ENCODE data around the gene EMX1. TPM values are rescaled to one million over a fixed set of nuclear protein-coding genes. Genes with fewer than 3 reads are reported as not detected.

Gene EMX1
- not detected in 2 replicates for polyA plus RNA-seq (2011; rRNA removed)
- not detected in 2 replicates for polyA minus RNA-seq (2011; rRNA and poly(A)+ RNA removed)

GRCh38 chr2:72917138-72917876 lies at the start of gene EMX1:
Gene EMX1, plus strand, starts transcription at chr2:72917519. Its CDS starts 334 bp downstream, at chr2:72917853.
- no peak within 1 kb of the TSS for H3K27ac ChIP-seq (ENCODE audit: low read depth, low read length)
- peaks cover 9% of the 10 kb centered on the region; the same call in 1 of the 2 replicates for H3K9me3 ChIP-seq (ENCODE audit: control insufficient read depth, insufficient read depth, low read length)
- TF ChIP-seq, protein P1, sequence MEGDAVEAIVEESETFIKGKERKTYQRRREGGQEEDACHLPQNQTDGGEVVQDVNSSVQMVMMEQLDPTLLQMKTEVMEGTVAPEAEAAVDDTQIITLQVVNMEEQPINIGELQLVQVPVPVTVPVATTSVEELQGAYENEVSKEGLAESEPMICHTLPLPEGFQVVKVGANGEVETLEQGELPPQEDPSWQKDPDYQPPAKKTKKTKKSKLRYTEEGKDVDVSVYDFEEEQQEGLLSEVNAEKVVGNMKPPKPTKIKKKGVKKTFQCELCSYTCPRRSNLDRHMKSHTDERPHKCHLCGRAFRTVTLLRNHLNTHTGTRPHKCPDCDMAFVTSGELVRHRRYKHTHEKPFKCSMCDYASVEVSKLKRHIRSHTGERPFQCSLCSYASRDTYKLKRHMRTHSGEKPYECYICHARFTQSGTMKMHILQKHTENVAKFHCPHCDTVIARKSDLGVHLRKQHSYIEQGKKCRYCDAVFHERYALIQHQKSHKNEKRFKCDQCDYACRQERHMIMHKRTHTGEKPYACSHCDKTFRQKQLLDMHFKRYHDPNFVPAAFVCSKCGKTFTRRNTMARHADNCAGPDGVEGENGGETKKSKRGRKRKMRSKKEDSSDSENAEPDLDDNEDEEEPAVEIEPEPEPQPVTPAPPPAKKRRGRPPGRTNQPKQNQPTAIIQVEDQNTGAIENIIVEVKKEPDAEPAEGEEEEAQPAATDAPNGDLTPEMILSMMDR (IDR thresholded peaks at IDR 0.05; ENCODE audit: low read depth, low read length): no peak
- H3K27me3 ChIP-seq (ENCODE audit: control insufficient read depth, insufficient read depth, low read length): peaks cover 90% of the 10 kb centered on the region
- H3K4me3 ChIP-seq (ENCODE audit: low read depth, low read length): no peak within 1 kb of the TSS
- CTCF ChIA-PET: interaction anchor here (1.6 kb wide), 1 partner anchor 24 kb away, joined by 6 read pairs; no protein-coding TSS in a partner anchor
- DNase-seq (ENCODE audit: low read depth, low spot score): no peak
- POLR2A ChIA-PET: no interaction called here

DNA sequence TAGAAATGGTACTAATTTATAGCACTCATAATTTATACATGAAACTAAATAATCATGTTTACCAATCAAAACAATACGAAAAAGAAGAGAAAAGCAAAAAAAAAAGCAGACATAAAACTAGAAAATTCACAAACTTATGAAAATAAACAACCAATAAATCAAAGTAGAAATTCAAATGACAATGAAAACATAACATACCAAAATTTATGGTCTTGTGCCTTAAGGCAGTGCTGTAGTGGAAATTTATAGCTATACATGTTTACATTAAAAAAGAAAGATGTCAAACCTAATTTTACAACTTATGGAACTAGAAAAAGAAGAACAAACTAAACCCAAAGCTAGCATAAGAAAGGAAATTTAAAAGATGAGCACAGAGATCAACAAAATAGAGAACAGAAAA lies 46.3 kb upstream of the EMX1 start:
- no peaks in the 10 kb centered on the region for H3K9me3 ChIP-seq (ENCODE audit: control insufficient read depth, insufficient read depth, low read length)
- ChIA-PET CTCF (interaction anchor here (0.9 to 1.2 kb wide), 2 partner anchors 8 to 22 kb away, joined by 4 to 5 read pairs; no protein-coding TSS in a partner anchor), POLR2A (no interaction called here)
- H3K27ac ChIP-seq (ENCODE audit: low read depth, low read length): no peak overlapping the region
- TF ChIP-seq, protein P1 (IDR thresholded peaks at IDR 0.05; ENCODE audit: low read depth, low read length): no peak
- H3K4me3 ChIP-seq (ENCODE audit: low read depth, low read length): no peak overlapping the region
- DNase-seq (ENCODE audit: low read depth, low spot score): no peak
- H3K27me3 ChIP-seq (ENCODE audit: control insufficient read depth, insufficient read depth, low read length): no peaks in the 10 kb centered on the region

GRCh38 chr2:72871880-72872279 lies 45.4 kb upstream of the EMX1 start:
- Histone ChIP-seq H3K9me3 (ENCODE audit: control insufficient read depth, insufficient read depth, low read length) (no peaks in the 10 kb centered on the region), H3K27ac (ENCODE audit: low read depth, low read length) (no peak overlapping the region), H3K4me3 (ENCODE audit: low read depth, low read length) (no peak overlapping the region), H3K27me3 (ENCODE audit: control insufficient read depth, insufficient read depth, low read length) (no peaks in the 10 kb centered on the region)
- TF ChIP-seq, protein P1 (IDR thresholded peaks at IDR 0.05; ENCODE audit: low read depth, low read length): no peak
- POLR2A ChIA-PET: no interaction called here
- CTCF ChIA-PET: interaction anchor here (0.9 to 1.2 kb wide), 2 partner anchors 9 to 21 kb away, joined by 4 to 5 read pairs; no protein-coding TSS in a partner anchor
- no peak for DNase-seq (ENCODE audit: low read depth, low spot score)

DNA sequence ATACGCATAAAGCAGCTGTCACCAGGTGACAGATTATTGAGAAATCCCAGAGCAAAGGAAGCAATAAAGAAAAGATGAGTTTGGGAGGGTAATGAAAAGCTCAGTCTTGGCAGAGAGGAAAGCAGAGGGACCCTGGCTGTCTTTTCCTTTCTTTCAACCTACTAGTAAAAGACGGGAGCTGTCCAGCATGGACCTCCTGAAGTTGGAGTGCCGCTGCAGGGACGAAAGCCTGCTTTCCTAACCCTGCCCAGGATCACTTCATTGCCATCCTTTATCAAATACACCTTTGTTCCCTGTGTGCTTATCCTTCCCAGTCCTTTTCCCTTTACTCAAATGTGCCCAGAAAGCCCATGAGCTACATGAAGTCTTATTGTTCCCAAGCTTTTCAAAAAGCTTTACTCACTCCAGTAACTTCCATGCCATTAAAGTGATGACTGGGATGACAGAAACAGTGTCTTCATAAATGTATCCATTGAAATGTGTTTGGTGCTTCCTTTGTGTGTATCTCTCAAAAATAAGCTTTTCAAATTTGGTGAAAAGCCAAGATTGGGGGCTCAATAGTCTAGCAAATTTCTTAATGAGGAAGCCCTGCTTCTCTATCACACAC lies 33.9 kb upstream of the EMX1 start:
- TF ChIP-seq, protein P1 (IDR thresholded peaks at IDR 0.05; ENCODE audit: low read depth, low read length): no peak
- H3K27ac ChIP-seq (ENCODE audit: low read depth, low read length): no peak overlapping the region
- H3K9me3 ChIP-seq (ENCODE audit: control insufficient read depth, insufficient read depth, low read length): no peaks in the 10 kb centered on the region
- H3K27me3 ChIP-seq (ENCODE audit: control insufficient read depth, insufficient read depth, low read length): peaks cover 2% of the 10 kb centered on the region
- DNase-seq (ENCODE audit: low read depth, low spot score): no peak
- CTCF ChIA-PET: interaction anchor here (0.9 to 2.3 kb wide), 6 partner anchors 10 to 294 kb away, joined by 3 to 13 read pairs (median 4); no protein-coding TSS in a partner anchor
- no peak overlapping the region for H3K4me3 ChIP-seq (ENCODE audit: low read depth, low read length)
- POLR2A ChIA-PET: no interaction called here
